Esophagus squamous epithelium (tissue), 5 donors: Measurements from ENCODE around the gene NYAP1. TPM values are rescaled to one million over a fixed set of nuclear protein-coding genes. Genes with fewer than 3 reads are reported as not detected.
"Not testable (repeated sequence)": the region's sequence is repeated elsewhere in the genome, so short reads cannot be mapped to it uniquely, and the experiment has no call there.

Experiments
- DNase-seq: peaks from one replicate; lab custom pipeline; 2025; lab: John Stamatoyannopoulos, UW
- H3K27ac ChIP-seq, 4 donors: fragments of 200-600 bp; sonication (generic); one replicate each; pipeline ENCODE4 v1.5.1; 2016 to 2019; ENCODE audit warnings: mild to moderate bottlenecking in 1 of 4
- H3K27me3 ChIP-seq, 4 donors: fragments of 200-600 bp; sonication (generic); 1 replicate in 3 of 4; 2 replicates in 1 of 4; pipeline versions ENCODE4 v1.5.1 to v1.6.0; 2017 to 2021; ENCODE audit warnings: antibody characterized with exemption in 1 of 4
- H3K36me3 ChIP-seq, 3 donors: fragments of 200-600 bp; sonication (generic); one replicate each; pipeline ENCODE4 v1.5.1; 2016 to 2019
- H3K4me1 ChIP-seq, 3 donors: fragments of 200-600 bp; sonication (generic); one replicate each; pipeline ENCODE4 v1.5.1; 2017 to 2019
- H3K4me3 ChIP-seq, 4 donors: fragments of 200-600 bp; sonication (generic); 1 replicate in 3 of 4; 2 replicates in 1 of 4; pipeline ENCODE4 v1.5.1; 2016 to 2019; ENCODE audit warnings: mild to moderate bottlenecking in 2 of 4, moderate library complexity in 1 of 4
- H3K9me3 ChIP-seq, 3 donors: fragments of 200-600 bp; sonication (generic); one replicate each; pipeline ENCODE4 v1.5.1; 2016 to 2019
- POLR2A ChIP-seq, 4 donors: fragments of 450-650 bp; IDR thresholded peaks; one replicate each; pipeline ENCODE4 v1.6.1; 2017; ENCODE audit warnings: antibody characterized with exemption in 4 of 4, mild to moderate bottlenecking in 4 of 4, moderate library complexity in 3 of 4
- WGBS, 2 donors: methylation state at CpG; one replicate each; pipeline ENCODE4 v1.1.5; 2018; 5-methylcytosine and 5-hydroxymethylcytosine counted together
- intact Hi-C: fragments of 100-400 bp; cut with DNase I; formaldehyde crosslinking; loops from one replicate; pipeline ENCODE4 v1.15.0; 2022
- total RNA-seq, 4 donors: library from RNA; depleted of rRNA; stranded (reverse); fragments of >200 nt; gene quantifications; one replicate each; pipeline ENCODE4 v1.1.0, GENCODE V29; 2016
- TF ChIP-seq, protein P1 (sequence below), 6 experiments: fragments of 450-650 bp in 4 of 6; fragments of 200-600 bp in 2 of 6; sonication (generic) in 2 of 6; IDR thresholded peaks; one replicate each; pipeline ENCODE4 v1.5.1; 2016 to 2019; ENCODE audit warnings: antibody characterized with exemption in 6 of 6, mild to moderate bottlenecking in 4 of 6, moderate library complexity in 4 of 6
- donor health status: DM: yes; HTN: yes; CAD: no.

Gene NYAP1
- total RNA-seq, 4 donors from 2014 or later = 0.31 to 1.1 (median 0.57) TPM; not detected in 1

DNA sequence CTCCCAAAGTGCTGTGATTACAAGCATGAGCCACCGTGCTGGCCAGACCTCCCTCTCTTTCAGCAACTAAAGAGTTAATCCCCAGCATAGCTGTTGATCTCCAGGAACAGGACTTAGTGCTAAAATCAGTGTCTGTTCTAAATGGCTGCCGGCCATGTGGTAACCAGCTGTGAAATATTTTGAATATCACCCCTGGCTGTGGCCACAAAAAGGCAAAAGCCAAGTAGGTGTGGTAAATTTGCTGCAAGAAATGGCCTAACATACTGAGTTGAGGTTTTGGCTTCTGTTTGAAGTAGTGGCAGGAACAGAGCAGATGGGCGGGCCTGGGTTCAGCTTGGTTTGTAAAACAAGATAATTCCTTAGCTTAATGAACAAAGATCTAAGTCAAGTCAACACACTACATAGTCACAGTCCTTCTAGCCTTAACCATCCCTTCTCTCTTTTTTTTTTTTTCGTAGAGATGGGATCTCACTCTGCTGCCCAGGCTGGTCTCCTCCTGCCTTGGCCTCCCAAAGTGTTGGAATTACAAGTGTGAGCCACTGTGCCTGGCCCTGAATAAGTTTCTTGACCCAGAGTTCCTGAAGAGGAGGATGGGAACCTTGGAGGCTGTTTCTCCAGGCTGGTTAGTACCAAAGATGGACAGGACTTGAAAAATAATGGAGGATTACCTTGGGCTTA, 32.5 kb downstream of the NYAP1 start:
- H3K36me3 ChIP-seq = no peaks in the 10 kb centered on the region
- intact Hi-C loops = no loop called here
- no peak overlapping the region for H3K4me3 ChIP-seq
- 11 to 15% methylated on average over 4 of the region's 4 CpGs for WGBS, 2 donors
- H3K4me1 ChIP-seq = peaks cover 15 to 26% (median 18%) of the 10 kb centered on the region in 3 donors
- no peaks in the 10 kb centered on the region for H3K9me3 ChIP-seq
- no peaks in the 10 kb centered on the region for H3K27me3 ChIP-seq
- DNase-seq = no peak
- H3K27ac ChIP-seq = peak overlapping the region; percentile 6 to 66 (median 40)
- TF ChIP-seq, protein P1, sequence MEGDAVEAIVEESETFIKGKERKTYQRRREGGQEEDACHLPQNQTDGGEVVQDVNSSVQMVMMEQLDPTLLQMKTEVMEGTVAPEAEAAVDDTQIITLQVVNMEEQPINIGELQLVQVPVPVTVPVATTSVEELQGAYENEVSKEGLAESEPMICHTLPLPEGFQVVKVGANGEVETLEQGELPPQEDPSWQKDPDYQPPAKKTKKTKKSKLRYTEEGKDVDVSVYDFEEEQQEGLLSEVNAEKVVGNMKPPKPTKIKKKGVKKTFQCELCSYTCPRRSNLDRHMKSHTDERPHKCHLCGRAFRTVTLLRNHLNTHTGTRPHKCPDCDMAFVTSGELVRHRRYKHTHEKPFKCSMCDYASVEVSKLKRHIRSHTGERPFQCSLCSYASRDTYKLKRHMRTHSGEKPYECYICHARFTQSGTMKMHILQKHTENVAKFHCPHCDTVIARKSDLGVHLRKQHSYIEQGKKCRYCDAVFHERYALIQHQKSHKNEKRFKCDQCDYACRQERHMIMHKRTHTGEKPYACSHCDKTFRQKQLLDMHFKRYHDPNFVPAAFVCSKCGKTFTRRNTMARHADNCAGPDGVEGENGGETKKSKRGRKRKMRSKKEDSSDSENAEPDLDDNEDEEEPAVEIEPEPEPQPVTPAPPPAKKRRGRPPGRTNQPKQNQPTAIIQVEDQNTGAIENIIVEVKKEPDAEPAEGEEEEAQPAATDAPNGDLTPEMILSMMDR (IDR thresholded peaks at IDR 0.05) = no peak
- TF ChIP-seq POLR2A (IDR thresholded peaks at IDR 0.05) = no peak

DNA sequence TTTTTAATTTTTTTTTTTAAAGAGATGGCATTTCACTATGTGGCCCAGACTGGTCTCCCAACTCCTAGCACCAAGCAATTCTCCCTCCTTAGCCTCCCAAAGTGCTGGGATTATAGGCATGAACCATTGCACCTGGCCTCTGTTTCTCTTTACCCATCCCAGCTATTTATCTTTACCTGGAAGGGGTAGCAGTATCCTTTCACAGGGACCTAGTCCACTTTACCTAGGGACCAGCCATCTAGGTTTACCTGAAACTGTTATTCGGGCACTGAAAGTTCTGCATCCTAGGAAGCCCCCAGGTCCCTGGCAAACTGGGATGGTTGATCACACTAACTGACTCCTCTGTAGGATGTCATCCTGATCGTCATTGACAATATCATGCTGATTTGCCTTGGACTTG, 33.6 kb downstream of the NYAP1 start:
- Histone ChIP-seq H3K27me3 (no peaks in the 10 kb centered on the region), H3K36me3 (no peaks in the 10 kb centered on the region), H3K9me3 (no peaks in the 10 kb centered on the region), H3K27ac (no peak overlapping the region), H3K4me1 (peaks cover 15 to 26% (median 18%) of the 10 kb centered on the region in 3 donors), H3K4me3 (no peak overlapping the region)
- DNase-seq = no peak
- intact Hi-C loops = no loop called here
- TF ChIP-seq, protein P1 (IDR thresholded peaks at IDR 0.05) = no peak
- TF ChIP-seq POLR2A (IDR thresholded peaks at IDR 0.05) = no peak
- WGBS, 2 donors = 75 to 81% methylated on average over 2 of the region's 2 CpGs

DNA sequence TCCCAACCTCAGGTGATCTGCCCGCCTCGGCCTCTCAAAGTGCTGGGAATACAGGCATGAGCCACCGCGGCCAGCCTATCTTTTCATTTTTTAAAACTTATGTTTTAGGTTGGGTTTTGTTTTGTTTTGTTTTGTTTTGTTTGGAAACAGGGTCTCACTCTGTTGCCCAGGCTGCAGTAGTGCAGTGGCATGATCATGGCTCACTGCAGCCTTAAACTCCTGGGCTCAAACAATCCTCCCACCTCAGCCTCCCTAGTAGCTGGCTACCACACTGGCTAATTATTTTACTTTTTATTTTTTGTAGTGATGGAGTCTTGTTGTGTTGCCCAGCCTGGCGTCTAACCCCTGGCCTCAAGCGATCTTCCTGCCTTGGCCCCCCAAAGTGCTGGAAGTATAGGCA, 35.9 kb downstream of the NYAP1 start:
- H3K27me3 ChIP-seq = no peaks in the 10 kb centered on the region
- no peak overlapping the region for H3K4me3 ChIP-seq
- TF ChIP-seq POLR2A (IDR thresholded peaks at IDR 0.05) = no peak
- TF ChIP-seq, protein P1 (IDR thresholded peaks at IDR 0.05) = no peak
- H3K36me3 ChIP-seq = no peaks in the 10 kb centered on the region
- no peak overlapping the region for H3K27ac ChIP-seq
- WGBS, 2 donors = 78 to 90% methylated on average over 6 of the region's 6 CpGs
- intact Hi-C loops = no loop called here
- H3K9me3 ChIP-seq = no peaks in the 10 kb centered on the region
- peaks cover 15 to 26% (median 18%) of the 10 kb centered on the region in 3 donors for H3K4me1 ChIP-seq
- no peak for DNase-seq

DNA sequence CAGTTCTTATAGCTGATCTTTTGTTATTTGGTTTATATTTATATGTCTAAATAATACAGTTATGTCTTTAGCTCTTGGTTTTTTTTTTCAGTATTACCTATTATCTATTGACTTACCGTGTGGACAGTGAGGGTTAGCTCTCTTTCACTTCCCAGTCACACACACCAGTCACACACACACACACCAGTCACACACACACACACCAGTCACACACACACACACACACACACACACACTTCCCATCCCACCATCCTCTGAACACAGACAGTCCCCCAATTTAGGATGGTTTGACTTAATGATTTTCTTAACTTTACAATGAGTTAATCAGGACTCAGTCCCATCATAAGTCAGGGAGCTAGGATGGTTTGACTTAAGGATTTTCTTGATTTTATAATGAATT, 36.4 kb downstream of the NYAP1 start:
- Histone ChIP-seq H3K27me3 (no peaks in the 10 kb centered on the region), H3K9me3 (no peaks in the 10 kb centered on the region), H3K36me3 (no peaks in the 10 kb centered on the region), H3K27ac (no peak overlapping the region), H3K4me1 (peaks cover 15 to 20% (median 16%) of the 10 kb centered on the region in 3 donors), H3K4me3 (no peak overlapping the region)
- intact Hi-C loops = no loop called here
- TF ChIP-seq POLR2A (IDR thresholded peaks at IDR 0.05) = no peak
- TF ChIP-seq, protein P1 (IDR thresholded peaks at IDR 0.05) = no peak
- WGBS, 2 donors = 14 to 38% methylated on average over 1 of the region's 1 CpG
- DNase-seq = no peak

DNA sequence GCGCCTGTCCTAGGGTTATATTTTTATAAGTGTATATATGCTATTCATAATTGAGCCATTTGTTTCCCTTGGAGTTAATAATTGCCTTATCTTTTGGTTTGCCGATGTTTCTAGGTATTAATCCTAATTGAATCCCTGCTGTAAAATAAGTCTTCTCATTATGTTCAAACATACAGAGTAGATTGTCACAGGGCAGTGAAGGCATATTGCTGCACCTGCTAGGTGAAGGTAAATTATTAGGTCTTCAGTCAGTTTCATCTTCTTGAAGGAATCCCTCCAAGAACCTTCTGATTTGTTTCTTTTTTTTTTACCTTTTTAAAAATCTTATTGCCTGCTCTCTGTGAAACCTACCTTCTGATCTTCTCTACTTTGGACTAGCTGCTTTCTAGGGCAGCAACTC, 37.3 kb downstream of the NYAP1 start:
- intact Hi-C loops = no loop called here
- Histone ChIP-seq H3K36me3 (no peaks in the 10 kb centered on the region), H3K27me3 (no peaks in the 10 kb centered on the region), H3K4me1 (peaks cover 8 to 11% (median 8%) of the 10 kb centered on the region in 3 donors), H3K9me3 (no peaks in the 10 kb centered on the region), H3K27ac (no peak overlapping the region), H3K4me3 (no peak overlapping the region)
- WGBS, 2 donors = 85 to 95% methylated on average over 2 of the region's 2 CpGs
- TF ChIP-seq, protein P1 (IDR thresholded peaks at IDR 0.05) = no peak
- no peak for TF ChIP-seq POLR2A (IDR thresholded peaks at IDR 0.05)
- DNase-seq = no peak

DNA sequence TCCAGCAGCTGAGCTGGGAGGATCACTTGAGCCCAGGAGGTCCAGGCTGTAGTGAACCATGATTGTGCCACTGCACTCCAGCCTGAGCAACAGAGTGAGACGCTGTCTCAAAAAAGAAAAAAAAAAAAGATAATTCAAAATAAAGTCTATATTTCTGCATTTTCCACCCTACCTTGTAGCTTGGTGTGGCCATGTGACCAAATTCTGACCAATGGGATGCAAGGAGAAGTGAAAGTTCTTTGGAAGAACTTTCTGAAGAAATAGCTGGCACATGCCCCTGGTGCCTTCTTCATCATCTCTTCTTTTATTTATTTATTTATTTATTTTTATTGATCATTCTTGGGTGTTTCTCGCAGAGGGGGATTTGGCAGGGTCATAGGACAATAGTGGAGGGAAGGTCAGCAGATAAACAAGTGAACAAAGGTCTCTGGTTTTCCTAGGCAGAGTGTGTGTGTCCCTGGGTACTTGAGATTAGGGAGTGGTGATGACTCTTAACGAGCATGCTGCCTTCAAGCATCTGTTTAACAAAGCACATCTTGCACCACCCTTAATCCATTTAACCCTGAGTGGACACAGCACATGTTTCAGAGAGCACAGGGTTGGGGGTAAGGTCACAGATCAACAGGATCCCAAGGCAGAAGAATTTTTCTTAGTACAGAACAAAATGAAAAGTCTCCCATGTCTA, 38.3 kb downstream of the NYAP1 start:
- DNase-seq, H3K27me3 ChIP-seq, H3K9me3 ChIP-seq, intact Hi-C loops, H3K4me1 ChIP-seq, H3K36me3 ChIP-seq, H3K27ac ChIP-seq, H3K4me3 ChIP-seq: not testable (repeated sequence)
- WGBS, 2 donors = 71 to 74% methylated on average over 2 of the region's 3 CpGs

DNA sequence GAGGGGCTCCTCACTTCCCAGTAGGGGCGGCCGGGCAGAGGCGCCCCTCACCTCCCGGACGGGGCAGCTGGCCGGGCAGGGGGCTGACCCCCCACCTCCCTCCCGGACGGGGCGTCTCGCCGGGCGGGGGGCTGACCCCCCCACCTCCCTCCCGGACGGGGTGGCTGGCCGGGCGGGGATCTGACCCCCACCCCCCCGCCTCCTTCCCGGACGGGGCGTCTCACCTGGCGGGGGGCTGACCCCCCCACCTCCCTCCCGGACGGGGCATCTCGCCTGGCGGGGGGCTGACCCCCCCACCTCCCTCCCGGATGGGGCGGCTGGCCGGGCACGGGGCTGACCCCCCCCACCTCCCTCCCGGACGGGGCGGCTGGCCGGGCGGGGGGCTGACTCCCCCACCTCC, 39.5 kb downstream of the NYAP1 start:
- H3K9me3 ChIP-seq, H3K4me1 ChIP-seq, H3K4me3 ChIP-seq, H3K36me3 ChIP-seq, DNase-seq, H3K27me3 ChIP-seq, intact Hi-C loops, H3K27ac ChIP-seq: not testable (repeated sequence)
- no CpG with 5 or more reads among the region's 34 CpGs for WGBS, 2 donors
